Cardiac fibroblast (primary cell): Measurements from ENCODE around the gene SLC17A2.

Experiments used
- DNase-seq, 2 donors: peaks; one replicate each; pipeline versions ENCODE4 v3.0.0 to v3.0.0-alpha.2; 2010; ENCODE audit warnings: low read depth in 2 of 2
- H3K4me3 ChIP-seq, 2 donors: replicated peaks in 1 of 2; 1 replicate in 1 of 2; 2 replicates in 1 of 2; pipeline ENCODE4 v1.5.1; 2011; ENCODE audit warnings: low read depth in 2 of 2, low read length in 2 of 2, mild to moderate bottlenecking in 2 of 2, moderate library complexity in 1 of 2
- TF ChIP-seq, protein P1 (sequence below): IDR thresholded peaks from one replicate; pipeline ENCODE4 v1.5.1; 2011; ENCODE audit warnings: low read depth, mild to moderate bottlenecking, low read length, inconsistent platforms

SLC17A2 gene

DNA sequence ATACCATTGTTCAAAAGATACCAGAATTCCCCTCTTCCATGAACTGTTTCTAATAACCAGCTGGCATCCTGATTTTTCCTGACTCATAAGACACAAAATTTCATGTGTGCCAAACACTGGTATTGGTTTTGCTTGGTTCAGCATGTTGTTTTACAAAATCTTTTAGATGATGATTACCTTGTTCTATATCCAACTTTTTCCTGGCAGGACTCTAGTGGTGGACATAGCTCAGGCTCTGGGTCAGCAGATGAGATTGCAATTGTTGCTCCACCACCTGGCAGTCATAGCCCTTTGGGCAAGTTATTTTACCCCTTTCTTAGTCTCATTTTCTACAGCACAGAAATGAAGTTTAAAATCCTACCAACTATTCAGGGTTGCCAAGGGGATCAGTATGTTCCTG lies 38.3 kb upstream of the SLC17A2 start:
- peak; percentile 33 to 59 for DNase-seq
- TF ChIP-seq, protein P1, sequence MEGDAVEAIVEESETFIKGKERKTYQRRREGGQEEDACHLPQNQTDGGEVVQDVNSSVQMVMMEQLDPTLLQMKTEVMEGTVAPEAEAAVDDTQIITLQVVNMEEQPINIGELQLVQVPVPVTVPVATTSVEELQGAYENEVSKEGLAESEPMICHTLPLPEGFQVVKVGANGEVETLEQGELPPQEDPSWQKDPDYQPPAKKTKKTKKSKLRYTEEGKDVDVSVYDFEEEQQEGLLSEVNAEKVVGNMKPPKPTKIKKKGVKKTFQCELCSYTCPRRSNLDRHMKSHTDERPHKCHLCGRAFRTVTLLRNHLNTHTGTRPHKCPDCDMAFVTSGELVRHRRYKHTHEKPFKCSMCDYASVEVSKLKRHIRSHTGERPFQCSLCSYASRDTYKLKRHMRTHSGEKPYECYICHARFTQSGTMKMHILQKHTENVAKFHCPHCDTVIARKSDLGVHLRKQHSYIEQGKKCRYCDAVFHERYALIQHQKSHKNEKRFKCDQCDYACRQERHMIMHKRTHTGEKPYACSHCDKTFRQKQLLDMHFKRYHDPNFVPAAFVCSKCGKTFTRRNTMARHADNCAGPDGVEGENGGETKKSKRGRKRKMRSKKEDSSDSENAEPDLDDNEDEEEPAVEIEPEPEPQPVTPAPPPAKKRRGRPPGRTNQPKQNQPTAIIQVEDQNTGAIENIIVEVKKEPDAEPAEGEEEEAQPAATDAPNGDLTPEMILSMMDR, result no peak
- no peak overlapping the region for H3K4me3 ChIP-seq

DNA sequence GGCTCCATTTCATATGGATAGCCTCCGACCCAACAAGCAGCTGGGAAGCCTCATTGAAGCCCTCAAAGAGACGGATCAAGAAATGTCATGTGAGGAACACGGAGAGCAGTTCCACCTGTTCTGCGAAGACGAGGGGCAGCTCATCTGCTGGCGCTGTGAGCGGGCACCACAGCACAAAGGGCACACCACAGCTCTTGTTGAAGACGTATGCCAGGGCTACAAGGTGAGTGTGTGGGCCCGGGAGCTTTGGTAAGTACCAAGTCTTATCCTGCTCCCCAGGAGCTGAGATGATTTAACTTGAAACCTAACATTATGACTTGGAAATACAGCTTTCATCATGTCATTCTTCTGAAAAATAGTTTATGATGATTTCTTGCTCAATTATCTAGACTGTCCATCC lies 36.2 kb upstream of the SLC17A2 start:
- TF ChIP-seq, protein P1, result no peak
- no peak overlapping the region for H3K4me3 ChIP-seq
- DNase-seq, result no peak

DNA sequence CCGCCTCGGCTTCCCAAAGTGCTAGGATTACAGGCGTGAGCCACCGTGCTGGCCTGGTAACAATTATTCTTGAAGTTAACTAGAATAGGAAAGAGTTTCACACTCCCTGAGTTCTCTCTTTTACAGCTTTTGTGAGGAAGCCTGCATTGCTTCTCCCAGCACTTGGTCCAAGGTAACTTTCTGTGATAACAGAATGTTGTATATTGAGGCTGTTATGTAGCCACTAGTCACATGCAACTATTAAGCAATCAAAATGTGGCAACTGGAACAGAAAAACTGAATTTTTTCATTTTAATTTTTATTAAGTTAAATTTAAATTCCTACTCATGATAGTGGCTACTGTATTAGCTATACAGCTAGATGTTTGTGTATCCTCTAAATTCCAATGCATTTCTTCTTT lies 34.6 kb upstream of the SLC17A2 start:
- no peak for DNase-seq
- no peak overlapping the region for H3K4me3 ChIP-seq
- TF ChIP-seq, protein P1, result no peak

DNA sequence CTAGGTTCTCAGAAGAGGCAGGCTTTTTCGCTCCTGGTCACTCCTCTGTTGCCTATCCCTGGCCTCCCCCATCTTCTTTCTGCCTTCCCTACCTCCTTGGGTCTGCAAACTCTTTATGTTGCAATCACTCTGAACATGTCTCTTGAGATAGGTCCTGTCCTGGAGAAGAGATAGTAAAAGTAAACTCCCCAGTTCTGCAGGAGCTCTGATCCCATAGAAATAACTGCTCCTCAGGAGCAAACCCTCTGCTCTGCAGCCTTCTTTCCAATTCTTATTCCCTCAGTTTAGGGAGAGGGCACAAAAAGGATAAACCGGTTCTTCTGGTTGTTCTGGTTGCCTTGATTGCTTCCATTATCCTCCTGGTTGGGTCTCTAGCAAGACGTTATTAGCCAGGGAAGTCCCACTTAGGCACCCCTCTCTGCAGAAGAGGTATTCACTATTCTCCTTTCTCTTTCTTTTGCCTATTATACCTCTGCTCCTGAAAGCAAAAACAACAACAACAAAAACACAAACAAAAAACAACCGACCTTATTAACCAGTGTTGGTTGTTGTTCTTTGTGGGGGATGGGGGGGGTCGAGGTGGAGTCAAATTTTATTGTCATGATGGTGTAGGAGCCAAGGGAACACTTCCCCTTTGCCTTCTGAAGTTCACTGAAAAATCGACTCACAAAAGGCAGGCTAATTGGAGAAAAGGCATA lies 33.1 kb upstream of the SLC17A2 start:
- peak overlapping the region; percentile 59 to 71 for H3K4me3 ChIP-seq
- peak; percentile 29 to 47 for DNase-seq
- TF ChIP-seq, protein P1, result no peak

DNA sequence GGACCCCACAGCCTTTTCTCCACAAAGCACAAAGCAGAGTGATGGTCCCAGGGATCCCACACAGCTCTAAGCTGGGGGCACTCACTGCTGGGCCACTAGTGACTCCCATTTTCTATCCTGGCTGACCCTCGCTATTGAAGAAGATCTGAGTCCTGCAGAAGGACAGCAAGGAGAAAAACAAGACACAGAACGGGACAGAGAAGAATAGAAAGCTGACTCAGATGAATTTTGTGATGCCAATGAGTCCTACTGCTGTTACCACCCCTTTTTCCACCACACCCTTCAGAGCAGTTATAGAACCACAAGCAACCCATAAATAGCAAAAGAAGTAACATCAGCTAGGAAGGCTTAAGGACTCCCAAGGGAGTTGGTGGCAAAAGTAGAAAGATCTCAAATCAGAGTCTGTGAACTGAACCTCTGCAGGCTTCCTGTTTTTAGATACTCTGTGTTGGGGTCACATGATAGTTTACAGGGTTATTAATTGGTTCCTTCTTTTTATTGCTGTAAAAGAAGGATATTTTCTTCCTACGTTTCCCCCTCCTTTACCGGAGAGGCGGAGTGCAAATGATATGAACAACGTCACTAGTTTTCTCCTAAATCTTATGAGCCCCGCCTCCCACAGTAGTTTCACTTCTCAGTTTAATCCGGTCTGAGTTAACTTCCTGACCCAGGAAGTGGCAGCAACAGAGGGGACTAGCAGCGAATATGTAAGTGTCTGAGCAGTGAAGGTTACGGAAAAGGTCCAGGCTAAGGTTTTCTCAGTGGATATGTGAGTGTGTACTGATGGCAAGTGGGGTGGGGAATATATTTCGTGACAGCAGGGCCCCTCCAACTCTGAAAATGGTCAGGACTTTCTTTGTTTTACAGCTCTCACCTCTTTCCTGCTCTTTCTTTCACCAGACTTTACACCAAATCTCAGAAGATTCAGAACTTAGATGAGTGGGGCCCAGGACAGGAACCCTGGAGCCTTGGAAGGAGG lies 31.9 kb upstream of the SLC17A2 start, which contains the start of gene TRIM38:
Gene TRIM38 (plus strand): TSS at position 654 of the 979 bp plus-strand sequence. CDS start 3,721 bp downstream, outside the sequence.
- TF ChIP-seq, protein P1, result no peak
- peak within 1 kb of the TSS; percentile 59 to 71 for H3K4me3 ChIP-seq
- DNase-seq, result peak; percentile 94 to 95

DNA sequence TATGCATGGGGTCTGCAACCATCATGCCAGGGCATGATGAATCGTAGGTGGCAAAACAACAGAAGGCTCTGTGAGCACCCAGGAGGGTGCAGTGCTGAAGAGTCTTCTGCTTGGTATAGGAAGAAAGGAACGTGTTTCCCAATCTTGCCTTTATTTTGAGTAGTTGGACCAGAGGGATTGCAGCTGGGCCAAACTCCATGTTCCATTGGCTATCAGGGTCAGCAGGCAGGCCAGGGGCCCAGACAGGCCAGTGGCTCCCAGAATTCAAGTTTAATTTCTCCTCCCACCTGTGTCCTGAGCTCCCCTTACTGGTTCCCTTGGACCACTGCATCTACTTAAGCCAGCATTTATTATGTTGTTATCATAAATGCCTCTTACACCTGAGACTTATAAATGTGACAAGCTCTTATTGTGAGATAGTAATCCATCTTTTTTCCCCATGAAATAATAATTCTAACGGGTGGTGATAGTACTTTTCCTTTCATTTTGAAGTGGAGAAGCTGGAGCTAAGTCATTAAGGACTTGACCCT lies 31.2 kb upstream of the SLC17A2 start:
- H3K4me3 ChIP-seq, result peak overlapping the region in 1 of 2 donors; percentile 59
- DNase-seq, result peak in 1 of 2 donors; percentile 7
- TF ChIP-seq, protein P1, result peak; percentile 1
